ENCODE measurements around the gene HEPACAM. TPM values are rescaled to one million over a fixed set of nuclear protein-coding genes. Genes with fewer than 3 reads are reported as not detected.
A peak's percentile ranks its signal among the peaks of the same experiment; 100 is the strongest.

Gene HEPACAM
- total and polyA plus RNA-seq, 5 experiments from 2014 or later, result not detected

GRCh38 chr11:124876818-124877630 is 58.8 kb downstream of the HEPACAM start:
- Mint-ChIP-seq H3K36me3 (no peaks in the 10 kb centered on the region), H3K4me3 (peak overlapping the region; percentile 74 to 96 (median 91)), H3K27me3 (peaks cover 0 to 36% (median 22%) of the 10 kb centered on the region in 5 donors), H3K9me3 (no peaks in the 10 kb centered on the region), H3K27ac (peak overlapping the region; percentile 53 to 98 (median 96)), H3K4me1 (peaks cover 18 to 44% (median 23%) of the 10 kb centered on the region in 4 donors)
- DNase-seq, result no peak
- no peak for ATAC-seq
- POLR2A ChIA-PET, result interaction anchor here (0.6 to 3.8 kb wide), 15 partner anchors 11 to 254 kb away, joined by 3 to 49 read pairs (median 5); partner anchors contain the start of genes CCDC15, MSANTD2, ROBO3 and TBRG1

GRCh38 chr11:124875943-124876817 is 59.7 kb downstream of the HEPACAM start:
- Mint-ChIP-seq H3K9me3 (no peaks in the 10 kb centered on the region), H3K36me3 (no peaks in the 10 kb centered on the region), H3K4me3 (peak overlapping the region; percentile 74 to 96 (median 91)), H3K27ac (peak overlapping the region; percentile 53 to 98 (median 96)), H3K27me3 (peaks cover 5 to 43% (median 22%) of the 10 kb centered on the region in 5 donors), H3K4me1 (peaks cover 18 to 44% (median 23%) of the 10 kb centered on the region in 4 donors)
- ATAC-seq (peak; percentile 94), DNase-seq (peak; percentile 62 to 90 (median 78))
- POLR2A ChIA-PET, result interaction anchor here (0.6 to 3.8 kb wide), 14 partner anchors 10 to 253 kb away, joined by 3 to 49 read pairs (median 6); partner anchors contain the start of genes CCDC15, MSANTD2, ROBO3 and TBRG1

- Mint-ChIP-seq H3K4me1 (peaks cover 18 to 39% (median 22%) of the 10 kb centered on the region in 4 donors), H3K27ac (peak overlapping the region in 5 of 10 donors; percentile 20 to 93 (median 77)), H3K4me3 (peak overlapping the region; percentile 61 to 94 (median 78)), H3K27me3 (peaks cover 10 to 50% (median 26%) of the 10 kb centered on the region in 5 donors), H3K36me3 (no peaks in the 10 kb centered on the region), H3K9me3 (no peaks in the 10 kb centered on the region)
- POLR2A ChIA-PET, result interaction anchor here (1.5 to 3.8 kb wide), 3 partner anchors 45 to 79 kb away, joined by 11 to 49 read pairs (median 18); partner anchors contain the start of gene CCDC15
- DNase-seq, result no peak
- ATAC-seq, result no peak
These were observed 60.4 kb downstream of the HEPACAM start for GRCh38 chr11:124875401-124875800.

- Mint-ChIP-seq H3K27me3 (peaks cover 16 to 57% (median 33%) of the 10 kb centered on the region in 5 donors), H3K36me3 (no peaks in the 10 kb centered on the region), H3K9me3 (no peaks in the 10 kb centered on the region), H3K27ac (peak overlapping the region in 2 of 10 donors; percentile 23 to 86), H3K4me1 (peaks cover 16 to 39% (median 22%) of the 10 kb centered on the region in 4 donors), H3K4me3 (peak overlapping the region in 7 of 10 donors; percentile 14 to 78 (median 57))
- POLR2A ChIA-PET, result interaction anchor here (3.8 kb wide), 1 partner anchor 79 kb away, joined by 49 read pairs; the partner anchor contains the start of gene CCDC15
- ATAC-seq (no peak), DNase-seq (no peak)
These were observed 61.1 kb downstream of the HEPACAM start for GRCh38 chr11:124874571-124875255.

- no peak for DNase-seq
- H3K36me3 Mint-ChIP-seq, result no peaks in the 10 kb centered on the region
- H3K27me3 Mint-ChIP-seq, result peaks cover 22 to 65% (median 39%) of the 10 kb centered on the region in 5 donors
- ATAC-seq, result no peak
- H3K9me3 Mint-ChIP-seq, result no peaks in the 10 kb centered on the region
- peak overlapping the region in 1 of 10 donors; percentile 19 for H3K4me3 Mint-ChIP-seq
- POLR2A ChIA-PET, result no interaction called here
- H3K27ac Mint-ChIP-seq, result peak overlapping the region in 1 of 10 donors; percentile 44
- peaks cover 21 to 40% (median 27%) of the 10 kb centered on the region in 4 donors for H3K4me1 Mint-ChIP-seq
These were observed 61.9 kb downstream of the HEPACAM start for GRCh38 chr11:124873951-124874350.

- H3K27me3 Mint-ChIP-seq, result peaks cover 30 to 77% (median 51%) of the 10 kb centered on the region in 5 donors
- no peak overlapping the region for H3K27ac Mint-ChIP-seq
- H3K4me1 Mint-ChIP-seq, result peaks cover 23 to 48% (median 35%) of the 10 kb centered on the region in 4 donors
- ATAC-seq (no peak), DNase-seq (no peak)
- H3K36me3 Mint-ChIP-seq, result no peaks in the 10 kb centered on the region
- no peak overlapping the region for H3K4me3 Mint-ChIP-seq
- POLR2A ChIA-PET, result no interaction called here
- no peaks in the 10 kb centered on the region for H3K9me3 Mint-ChIP-seq
These were observed 63.1 kb downstream of the HEPACAM start for GRCh38 chr11:124872741-124873140.

GRCh38 chr11:124872280-124872679 is 63.6 kb downstream of the HEPACAM start:
- peaks cover 22 to 48% (median 34%) of the 10 kb centered on the region in 4 donors for H3K4me1 Mint-ChIP-seq
- ATAC-seq (no peak), DNase-seq (no peak)
- no peak overlapping the region for H3K4me3 Mint-ChIP-seq
- peaks cover 33 to 82% (median 56%) of the 10 kb centered on the region in 5 donors for H3K27me3 Mint-ChIP-seq
- no peak overlapping the region for H3K27ac Mint-ChIP-seq
- H3K9me3 Mint-ChIP-seq, result no peaks in the 10 kb centered on the region
- no peaks in the 10 kb centered on the region for H3K36me3 Mint-ChIP-seq
- POLR2A ChIA-PET, result no interaction called here

GRCh38 chr11:124870430-124870829 is 65.4 kb downstream of the HEPACAM start:
- POLR2A ChIA-PET, result interaction anchor here (1.1 kb wide), 1 partner anchor 83 kb away, joined by 3 read pairs; no protein-coding TSS in a partner anchor
- peaks cover 42 to 92% (median 71%) of the 10 kb centered on the region in 5 donors for H3K27me3 Mint-ChIP-seq
- ATAC-seq, result no peak
- no peak for DNase-seq
- no peak overlapping the region for H3K27ac Mint-ChIP-seq
- no peaks in the 10 kb centered on the region for H3K9me3 Mint-ChIP-seq
- H3K4me3 Mint-ChIP-seq, result no peak overlapping the region
- no peaks in the 10 kb centered on the region for H3K36me3 Mint-ChIP-seq
- peaks cover 21 to 52% (median 34%) of the 10 kb centered on the region in 4 donors for H3K4me1 Mint-ChIP-seq

- Mint-ChIP-seq H3K36me3 (no peaks in the 10 kb centered on the region), H3K9me3 (no peaks in the 10 kb centered on the region), H3K27ac (no peak overlapping the region), H3K27me3 (peaks cover 42 to 87% (median 71%) of the 10 kb centered on the region in 5 donors), H3K4me1 (peaks cover 20 to 49% (median 35%) of the 10 kb centered on the region in 4 donors), H3K4me3 (peak overlapping the region in 1 of 10 donors; percentile 24)
- no peak for DNase-seq
- POLR2A ChIA-PET, result interaction anchor here (0.6 to 1.1 kb wide), 2 partner anchors 84 to 106 kb away, joined by 3 read pairs; no protein-coding TSS in a partner anchor
- ATAC-seq, result no peak
These were observed 65.9 kb downstream of the HEPACAM start for GRCh38 chr11:124869856-124870387.

GRCh38 chr11:124869331-124869730 is 66.5 kb downstream of the HEPACAM start:
- Mint-ChIP-seq H3K4me1 (peaks cover 20 to 50% (median 39%) of the 10 kb centered on the region in 4 donors), H3K36me3 (no peaks in the 10 kb centered on the region), H3K27me3 (peaks cover 44 to 87% (median 68%) of the 10 kb centered on the region in 5 donors), H3K27ac (peak overlapping the region in 1 of 10 donors; percentile 19), H3K9me3 (no peaks in the 10 kb centered on the region), H3K4me3 (peak overlapping the region; percentile 24 to 75 (median 58))
- POLR2A ChIA-PET, result interaction anchor here (0.6 kb wide), 1 partner anchor 106 kb away, joined by 3 read pairs; no protein-coding TSS in a partner anchor
- DNase-seq (no peak), ATAC-seq (no peak)

Data from naive thymus-derived CD8-positive, alpha-beta T cell (primary cell).